IPS-11a (cell line): ENCODE data around the gene HNRNPA3.
"Not testable (repeated sequence)": the region's sequence is repeated elsewhere in the genome, so short reads cannot be mapped to it uniquely, and the experiment has no call there.

ENCODE experiments used
- H3K4me3 ChIP-seq: one replicate; pipeline ENCODE4 v1.5.1; 2013; ENCODE audit warnings: low read depth, low read length, control low read depth

HNRNPA3 gene

GRCh38 chr2:177232098-177232704 lies 19.6 kb downstream of the HNRNPA3 start:
- H3K4me3 ChIP-seq, result no peak overlapping the region

DNA sequence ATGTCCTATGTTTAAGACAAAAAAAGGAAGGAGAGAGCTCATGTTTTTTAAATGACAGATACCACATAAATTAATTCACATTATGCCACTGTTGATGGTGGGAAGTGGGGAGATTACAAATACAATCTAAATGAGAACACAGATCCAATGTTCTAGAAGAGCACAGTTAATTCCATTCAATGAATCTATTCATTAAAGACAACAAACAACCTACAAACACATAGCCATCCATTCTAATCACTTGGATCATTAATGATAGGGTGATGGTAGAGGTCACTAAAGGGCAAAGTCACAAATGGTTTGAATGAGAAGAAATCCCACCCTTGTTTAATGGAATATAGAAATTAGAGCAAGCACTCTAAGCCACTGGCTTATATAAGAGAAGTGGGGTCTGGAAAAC lies 21.7 kb downstream of the HNRNPA3 start:
- H3K4me3 ChIP-seq, result no peak overlapping the region

- no peak overlapping the region for H3K4me3 ChIP-seq
Observed at GRCh38 chr2:177235855-177236437, 23.4 kb downstream of the HNRNPA3 start.

- no peak overlapping the region for H3K4me3 ChIP-seq
Observed at GRCh38 chr2:177237932-177238331, 25.3 kb downstream of the HNRNPA3 start.

GRCh38 chr2:177239053-177239452 lies 26.5 kb downstream of the HNRNPA3 start:
- H3K4me3 ChIP-seq, result no peak overlapping the region

- H3K4me3 ChIP-seq, result no peak overlapping the region
Observed at GRCh38 chr2:177239932-177240630, 27.5 kb downstream of the HNRNPA3 start.

DNA sequence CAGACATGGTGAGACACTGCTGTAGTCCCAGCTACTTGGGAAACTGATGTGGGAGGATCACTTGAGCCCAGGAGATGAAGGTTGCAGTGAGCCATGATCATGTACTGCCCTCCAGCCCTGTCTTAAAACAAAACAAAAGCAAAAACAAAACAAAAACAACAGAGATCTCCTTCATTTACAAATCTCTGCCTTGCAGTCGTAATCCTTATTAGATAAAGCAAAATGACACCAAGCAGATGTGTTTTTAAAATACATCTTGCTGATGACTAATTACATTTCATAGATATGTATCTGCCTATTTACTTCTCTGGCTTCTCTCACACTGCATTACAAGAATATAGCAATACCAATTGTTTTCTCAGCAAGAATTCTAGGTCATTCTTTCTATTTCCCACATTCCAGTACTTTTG lies 29.1 kb downstream of the HNRNPA3 start:
- H3K4me3 ChIP-seq, result no peak overlapping the region

DNA sequence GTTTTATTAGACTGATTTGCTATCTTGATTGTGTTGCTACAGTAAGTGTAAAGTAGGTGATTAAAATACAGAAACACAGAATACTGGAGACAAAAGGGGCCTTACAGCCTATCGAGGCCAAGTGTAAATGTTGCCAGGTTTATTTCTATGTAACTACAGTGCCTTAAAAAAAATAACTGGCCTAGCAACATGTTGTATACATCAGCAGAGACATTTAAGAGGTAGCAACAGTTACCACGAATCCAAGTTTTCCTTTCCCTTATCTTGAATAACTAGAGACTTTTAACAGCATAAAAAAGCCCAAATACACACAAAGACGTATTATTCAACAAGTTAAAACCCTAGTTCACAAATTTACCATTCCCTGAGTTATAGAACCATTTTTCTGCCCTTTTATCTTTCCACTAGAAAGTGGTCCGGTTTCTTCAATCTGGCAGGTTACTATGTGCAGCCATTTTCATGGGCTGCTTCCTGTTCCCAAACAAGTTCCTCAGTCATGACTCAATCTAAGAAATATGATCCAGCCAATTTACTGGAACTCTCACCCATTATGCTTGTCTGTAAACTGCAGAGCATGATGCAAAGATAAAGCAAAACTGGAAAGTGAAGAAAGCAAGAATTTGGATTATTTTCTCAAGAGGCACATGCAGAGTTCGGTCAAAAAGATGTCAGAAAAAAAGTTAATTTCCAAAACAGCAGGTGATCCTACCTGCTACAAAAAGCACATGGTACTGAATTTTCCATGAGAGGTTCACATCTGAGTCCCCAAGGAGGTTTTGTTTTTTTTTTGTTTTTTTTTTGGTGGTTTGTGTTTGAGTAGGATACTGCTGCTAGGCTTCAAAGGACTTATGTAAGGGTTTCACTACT lies 29.8 kb downstream of the HNRNPA3 start:
- H3K4me3 ChIP-seq, result no peak overlapping the region

DNA sequence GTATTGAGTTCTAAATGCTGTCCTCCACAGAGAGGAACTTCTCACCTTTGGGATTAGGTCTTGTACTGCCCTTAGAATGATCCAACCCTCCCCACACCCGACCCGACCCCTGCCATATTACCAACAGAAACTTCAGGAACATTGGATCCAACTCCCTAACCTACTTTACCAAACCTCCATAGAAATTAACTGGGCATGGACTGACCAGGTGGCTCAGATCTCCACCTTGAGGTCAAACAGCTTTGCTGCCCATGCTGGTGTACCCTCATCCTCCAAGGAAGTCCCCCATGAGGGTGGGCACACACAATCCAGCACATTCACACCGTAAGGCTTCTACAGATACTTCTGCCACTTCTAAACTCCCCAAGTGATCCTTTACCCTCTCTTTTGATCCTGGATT lies 30.5 kb downstream of the HNRNPA3 start:
- no peak overlapping the region for H3K4me3 ChIP-seq

DNA sequence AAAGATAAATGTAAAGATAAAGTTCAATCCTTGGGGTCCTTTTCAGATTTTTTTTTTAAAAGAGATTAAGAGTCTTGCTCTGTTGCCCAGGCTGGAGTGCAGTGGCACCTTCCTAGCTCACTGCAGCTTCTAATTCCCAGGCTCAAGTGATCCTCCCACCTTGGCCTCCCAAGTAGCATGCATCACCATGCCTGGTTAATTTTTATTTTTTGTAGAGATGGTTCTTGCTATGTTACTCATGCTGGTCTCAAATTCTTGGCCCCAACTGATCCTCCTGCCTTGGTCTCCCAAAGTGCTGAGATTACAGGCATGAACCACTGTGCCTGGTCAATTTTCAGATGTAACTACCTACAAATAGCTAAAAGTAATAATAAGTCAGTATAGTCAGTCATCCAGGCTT lies 30.9 kb downstream of the HNRNPA3 start:
- H3K4me3 ChIP-seq, result no peak overlapping the region

DNA sequence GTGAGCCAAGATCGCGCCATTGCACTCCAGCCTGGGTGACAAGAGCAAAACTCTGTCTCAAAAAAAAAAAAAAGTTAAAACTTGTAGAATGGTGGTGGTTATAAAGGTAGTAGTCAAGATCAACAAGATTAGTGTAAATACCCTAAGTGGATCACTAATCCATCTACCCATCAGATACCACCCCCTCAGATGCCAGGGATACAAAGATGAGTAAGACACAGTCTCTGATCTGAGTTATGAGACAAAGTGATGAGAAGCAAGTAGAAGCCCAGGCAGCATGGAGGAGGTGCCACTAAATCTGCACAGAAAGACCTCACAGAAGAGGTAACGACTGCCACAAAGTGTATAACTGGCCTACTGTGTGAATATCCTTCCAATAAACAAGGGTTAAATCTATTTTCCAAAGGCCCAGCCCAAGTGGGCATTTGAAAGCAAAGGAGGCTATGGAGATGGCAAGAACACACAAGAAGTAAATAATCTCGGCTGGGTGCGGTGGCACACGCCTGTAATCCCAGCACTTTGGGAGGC lies 31.7 kb downstream of the HNRNPA3 start:
- no peak overlapping the region for H3K4me3 ChIP-seq

GRCh38 chr2:177245010-177245422 lies 32.4 kb downstream of the HNRNPA3 start:
- H3K4me3 ChIP-seq, result no peak overlapping the region

GRCh38 chr2:177246000-177246399 lies 33.4 kb downstream of the HNRNPA3 start:
- no peak overlapping the region for H3K4me3 ChIP-seq

- not testable (repeated sequence) for H3K4me3 ChIP-seq
Observed at GRCh38 chr2:177246523-177247030, 34.0 kb downstream of the HNRNPA3 start.

GRCh38 chr2:177247693-177248262 lies 35.2 kb downstream of the HNRNPA3 start:
- no peak overlapping the region for H3K4me3 ChIP-seq

GRCh38 chr2:177249038-177249437 lies 36.4 kb downstream of the HNRNPA3 start:
- H3K4me3 ChIP-seq, result no peak overlapping the region

- H3K4me3 ChIP-seq, result no peak overlapping the region
Observed at GRCh38 chr2:177250461-177250860, 37.9 kb downstream of the HNRNPA3 start.

DNA sequence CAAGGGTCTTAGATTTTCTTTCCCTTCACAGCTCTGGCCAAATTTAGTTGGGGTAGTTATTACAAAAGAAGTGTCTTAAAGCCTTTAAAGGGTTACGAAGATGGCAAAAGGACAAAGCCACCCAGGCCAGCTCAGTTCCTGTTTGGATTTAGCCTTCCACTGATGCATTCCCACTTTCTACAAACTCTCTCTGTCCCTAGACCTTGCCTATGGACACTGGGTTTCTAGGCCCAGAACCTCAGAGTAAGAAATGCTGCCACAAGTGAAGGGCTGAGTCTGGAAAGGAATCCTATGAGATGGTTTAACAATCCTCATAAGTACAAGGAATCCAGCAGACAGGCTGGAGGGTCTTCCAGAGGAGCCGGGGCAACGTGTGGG lies 38.6 kb downstream of the HNRNPA3 start:
- no peak overlapping the region for H3K4me3 ChIP-seq

DNA sequence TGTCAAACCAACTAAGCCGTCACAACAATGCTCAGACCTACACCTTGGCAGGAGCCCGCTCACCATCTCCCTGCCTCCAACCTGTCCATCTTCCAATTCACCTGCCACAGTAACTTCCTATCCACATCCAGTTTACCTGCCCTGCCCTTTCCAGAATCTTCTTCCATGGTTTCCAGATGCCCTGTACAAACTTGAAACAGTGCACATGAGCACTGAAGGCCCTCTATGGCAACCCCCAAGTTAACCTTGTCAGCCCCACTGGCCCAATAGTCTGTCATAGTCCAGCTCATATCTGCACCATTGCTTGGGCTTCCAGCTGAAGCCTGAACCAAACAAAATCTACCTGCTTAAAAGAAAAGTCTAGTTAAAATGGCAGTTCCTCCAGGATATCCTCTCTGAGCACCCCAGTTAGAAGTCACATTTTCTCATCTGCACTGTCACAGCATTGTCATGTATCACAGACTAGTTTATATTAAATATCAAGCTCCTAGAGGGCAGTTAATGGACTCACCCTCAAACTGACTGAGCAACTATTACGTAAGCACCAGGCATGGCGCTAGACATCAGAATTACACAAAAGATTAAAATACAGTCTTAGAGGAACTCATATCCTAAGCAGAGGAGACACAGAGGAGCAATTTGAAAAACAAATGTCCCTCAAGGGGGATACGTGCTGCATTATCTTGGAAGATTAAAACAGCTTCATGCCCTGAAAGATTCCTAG lies 40.4 kb downstream of the HNRNPA3 start:
- no peak overlapping the region for H3K4me3 ChIP-seq

- H3K4me3 ChIP-seq, result no peak overlapping the region
Observed at GRCh38 chr2:177253704-177254103, 41.1 kb downstream of the HNRNPA3 start.
